GM12891 (cell line): Measurements from ENCODE around the gene TRAM2.

Source experiments
- DNase-seq: peaks from one replicate; pipeline ENCODE4 v3.0.0; 2011; ENCODE audit warnings: low spot score; ENCODE audit not compliant: insufficient read length
- FAIRE-seq: peaks from 2 replicates; lab custom pipeline; 2011; peaks lifted over from hg19 to GRCh38; lab: Jason Lieb, UNC
- PAX5 ChIP-seq: IDR thresholded peaks from 2 replicates; pipeline ENCODE4 v1.6.1; 2011; ENCODE audit warnings: low read length, moderate library complexity, mild to moderate bottlenecking; ENCODE audit not compliant: insufficient read depth, severe bottlenecking
- POLR2A ChIP-seq: IDR thresholded peaks from 2 replicates; pipeline ENCODE4 v1.6.1; 2011; ENCODE audit warnings: low read depth, low read length, control low read depth
- POLR2AphosphoS5 ChIP-seq: IDR thresholded peaks from 2 replicates; pipeline ENCODE4 v1.6.1; 2011; ENCODE audit warnings: low read depth, low read length, control low read depth
- POU2F2 ChIP-seq: IDR thresholded peaks from 2 replicates; pipeline ENCODE4 v1.6.1; 2011; ENCODE audit warnings: low read depth, mild to moderate bottlenecking, control low read depth, low read length, moderate library complexity
- SPI1 ChIP-seq: IDR thresholded peaks from 2 replicates; pipeline ENCODE4 v1.6.1; 2011; ENCODE audit warnings: low read depth, low read length, control low read depth
- TAF1 ChIP-seq: IDR thresholded peaks from 2 replicates; pipeline ENCODE4 v1.6.1; 2011; ENCODE audit warnings: low read depth, low read length, control low read depth

TRAM2 gene

GRCh38 chr6:52535711-52536423 lies 41.0 kb downstream of the TRAM2 start:
- no peak for TF ChIP-seq PAX5
- no peak for TF ChIP-seq TAF1
- no peak for TF ChIP-seq SPI1
- TF ChIP-seq POLR2AphosphoS5 = no peak
- no peak for TF ChIP-seq POLR2A
- TF ChIP-seq POU2F2 = no peak
- FAIRE-seq (no peak), DNase-seq (no peak)

- FAIRE-seq = peak; percentile 69
Measured at GRCh38 chr6:52534966-52535390, 41.9 kb downstream of the TRAM2 start.

GRCh38 chr6:52534363-52534762 lies 42.5 kb downstream of the TRAM2 start:
- FAIRE-seq (no peak), DNase-seq (no peak)
- no peak for TF ChIP-seq SPI1
- no peak for TF ChIP-seq PAX5
- no peak for TF ChIP-seq POU2F2
- no peak for TF ChIP-seq POLR2AphosphoS5
- no peak for TF ChIP-seq POLR2A
- no peak for TF ChIP-seq TAF1

More at GRCh38 chr6:52534966-52535390, 41.9 kb downstream of the TRAM2 start:
- TF ChIP-seq POLR2A = no peak
- TF ChIP-seq POLR2AphosphoS5 = no peak
- no peak for TF ChIP-seq PAX5
- no peak for TF ChIP-seq SPI1
- TF ChIP-seq TAF1 = no peak
- no peak for TF ChIP-seq POU2F2
- DNase-seq = no peak

GRCh38 chr6:52533491-52533890 lies 43.4 kb downstream of the TRAM2 start:
- no peak for FAIRE-seq
- TF ChIP-seq POLR2AphosphoS5 (no peak), SPI1 (no peak), TAF1 (no peak), PAX5 (no peak), POLR2A (no peak), POU2F2 (no peak)
- no peak for DNase-seq

- DNase-seq (no peak), FAIRE-seq (no peak)
- TF ChIP-seq POLR2A (no peak), POU2F2 (no peak), TAF1 (no peak), PAX5 (no peak), SPI1 (no peak), POLR2AphosphoS5 (no peak)
Measured at GRCh38 chr6:52532457-52532856, 44.4 kb downstream of the TRAM2 start.

GRCh38 chr6:52531834-52532233 lies 45.0 kb downstream of the TRAM2 start:
- FAIRE-seq = no peak
- no peak for DNase-seq
- TF ChIP-seq TAF1 = no peak
- no peak for TF ChIP-seq POU2F2
- TF ChIP-seq SPI1 = no peak
- no peak for TF ChIP-seq PAX5

GRCh38 chr6:52531396-52531795 lies 45.5 kb downstream of the TRAM2 start:
- FAIRE-seq = no peak
- DNase-seq = no peak
- no peak for TF ChIP-seq POLR2A
- TF ChIP-seq PAX5 = no peak
- no peak for TF ChIP-seq POU2F2
- no peak for TF ChIP-seq TAF1
- TF ChIP-seq SPI1 = no peak
- no peak for TF ChIP-seq POLR2AphosphoS5

- FAIRE-seq = no peak
Measured at GRCh38 chr6:52530351-52530750, 46.5 kb downstream of the TRAM2 start.

GRCh38 chr6:52529311-52529710 lies 47.5 kb downstream of the TRAM2 start:
- FAIRE-seq (no peak), DNase-seq (no peak)
- TF ChIP-seq POU2F2 (no peak), POLR2AphosphoS5 (no peak), PAX5 (no peak), SPI1 (no peak)

More at GRCh38 chr6:52530351-52530750, 46.5 kb downstream of the TRAM2 start:
- no peak for DNase-seq
- TF ChIP-seq POU2F2 = no peak
- no peak for TF ChIP-seq PAX5
- no peak for TF ChIP-seq POLR2A
- no peak for TF ChIP-seq TAF1
- TF ChIP-seq POLR2AphosphoS5 = no peak
- no peak for TF ChIP-seq SPI1

- FAIRE-seq = no peak
- DNase-seq = no peak
- TF ChIP-seq POLR2AphosphoS5 = no peak
- TF ChIP-seq TAF1 = no peak
- TF ChIP-seq PAX5 = no peak
- TF ChIP-seq SPI1 = no peak
- TF ChIP-seq POLR2A = no peak
- no peak for TF ChIP-seq POU2F2
Measured at GRCh38 chr6:52527436-52527835, 49.4 kb downstream of the TRAM2 start.
